ENCODE results near the gene CSKMT.
"Not testable (repeated sequence)": the region's sequence is repeated elsewhere in the genome, so short reads cannot be mapped to it uniquely, and the experiment has no call there.

CSKMT gene

GRCh38 chr11:62665075-62665598 is at the start of gene CSKMT, which contains the start of gene C11orf98:
Gene CSKMT, plus strand, starts transcription at chr11:62665312. Its CDS starts 568 bp downstream, at chr11:62665880.
Gene C11orf98, minus strand, starts transcription at chr11:62665210. Its CDS starts 41 bp downstream, at chr11:62665169.
- Histone ChIP-seq H3K4me3 (ENCODE audit: low read length) (peak within 1 kb of the TSS; percentile 96), H3K4me1 (ENCODE audit: control insufficient read depth, insufficient read depth, low read length) (peaks cover 36% of the 10 kb centered on the region), H3K27me3 (ENCODE audit: control insufficient read depth, insufficient read depth, low read length) (no peaks in the 10 kb centered on the region), H3K9ac (ENCODE audit: low read length) (peak within 1 kb of the TSS; percentile 79), H3K36me3 (ENCODE audit: control insufficient read depth, insufficient read depth, low read length) (peaks cover 11% of the 10 kb centered on the region), H3K9me3 (ENCODE audit: control insufficient read depth, low read length) (no peaks in the 10 kb centered on the region)

- H3K27me3 ChIP-seq (ENCODE audit: control insufficient read depth, insufficient read depth, low read length): no peaks in the 10 kb centered on the region
- peaks cover 32% of the 10 kb centered on the region for H3K4me1 ChIP-seq (ENCODE audit: control insufficient read depth, insufficient read depth, low read length)
- H3K9ac ChIP-seq (ENCODE audit: low read length): no peak overlapping the region
- no peaks in the 10 kb centered on the region for H3K9me3 ChIP-seq (ENCODE audit: control insufficient read depth, low read length)
- H3K4me3 ChIP-seq (ENCODE audit: low read length): no peak overlapping the region
- H3K36me3 ChIP-seq (ENCODE audit: control insufficient read depth, insufficient read depth, low read length): no peaks in the 10 kb centered on the region
Observed at GRCh38 chr11:62615521-62615920, 49.6 kb upstream of the CSKMT start.

- not testable (repeated sequence) for H3K9ac ChIP-seq (ENCODE audit: low read length); H3K27me3 ChIP-seq (ENCODE audit: control insufficient read depth, insufficient read depth, low read length); H3K36me3 ChIP-seq (ENCODE audit: control insufficient read depth, insufficient read depth, low read length); H3K4me3 ChIP-seq (ENCODE audit: low read length); H3K9me3 ChIP-seq (ENCODE audit: control insufficient read depth, low read length)
- H3K4me1 ChIP-seq (ENCODE audit: control insufficient read depth, insufficient read depth, low read length): peaks cover 19% of the 10 kb centered on the region
Observed at GRCh38 chr11:62616957-62617356, 48.2 kb upstream of the CSKMT start.

GRCh38 chr11:62621027-62621566 is 44.0 kb upstream of the CSKMT start:
- Histone ChIP-seq H3K4me1 (ENCODE audit: control insufficient read depth, insufficient read depth, low read length) (peaks cover 6% of the 10 kb centered on the region), H3K27me3 (ENCODE audit: control insufficient read depth, insufficient read depth, low read length) (no peaks in the 10 kb centered on the region), H3K9me3 (ENCODE audit: control insufficient read depth, low read length) (no peaks in the 10 kb centered on the region), H3K4me3 (ENCODE audit: low read length) (peak overlapping the region; percentile 39), H3K36me3 (ENCODE audit: control insufficient read depth, insufficient read depth, low read length) (peaks cover 12% of the 10 kb centered on the region), H3K9ac (ENCODE audit: low read length) (peak overlapping the region; percentile 75)

GRCh38 chr11:62621567-62622470 is 43.3 kb upstream of the CSKMT start, which contains the start of gene B3GAT3:
Gene B3GAT3, minus strand, starts transcription at chr11:62621986. Its CDS starts 39 bp downstream, at chr11:62621947.
- Histone ChIP-seq H3K4me1 (ENCODE audit: control insufficient read depth, insufficient read depth, low read length) (peaks cover 6% of the 10 kb centered on the region), H3K36me3 (ENCODE audit: control insufficient read depth, insufficient read depth, low read length) (peaks cover 18% of the 10 kb centered on the region), H3K4me3 (ENCODE audit: low read length) (peak within 1 kb of the TSS; percentile 39), H3K27me3 (ENCODE audit: control insufficient read depth, insufficient read depth, low read length) (no peaks in the 10 kb centered on the region), H3K9me3 (ENCODE audit: control insufficient read depth, low read length) (no peaks in the 10 kb centered on the region), H3K9ac (ENCODE audit: low read length) (peak within 1 kb of the TSS; percentile 75)

- Histone ChIP-seq H3K36me3 (ENCODE audit: control insufficient read depth, insufficient read depth, low read length) (peaks cover 18% of the 10 kb centered on the region), H3K9ac (ENCODE audit: low read length) (peak overlapping the region; percentile 33), H3K4me1 (ENCODE audit: control insufficient read depth, insufficient read depth, low read length) (peaks cover 6% of the 10 kb centered on the region), H3K27me3 (ENCODE audit: control insufficient read depth, insufficient read depth, low read length) (no peaks in the 10 kb centered on the region), H3K9me3 (ENCODE audit: control insufficient read depth, low read length) (no peaks in the 10 kb centered on the region), H3K4me3 (ENCODE audit: low read length) (no peak overlapping the region)
Observed at GRCh38 chr11:62622476-62623089, 42.5 kb upstream of the CSKMT start.

GRCh38 chr11:62627713-62628112 is 37.4 kb upstream of the CSKMT start:
- Histone ChIP-seq H3K36me3 (ENCODE audit: control insufficient read depth, insufficient read depth, low read length) (peaks cover 43% of the 10 kb centered on the region), H3K9me3 (ENCODE audit: control insufficient read depth, low read length) (no peaks in the 10 kb centered on the region), H3K4me3 (ENCODE audit: low read length) (no peak overlapping the region), H3K4me1 (ENCODE audit: control insufficient read depth, insufficient read depth, low read length) (peaks cover 3% of the 10 kb centered on the region), H3K27me3 (ENCODE audit: control insufficient read depth, insufficient read depth, low read length) (no peaks in the 10 kb centered on the region), H3K9ac (ENCODE audit: low read length) (no peak overlapping the region)

GRCh38 chr11:62632492-62632891 is 32.6 kb upstream of the CSKMT start:
- Histone ChIP-seq H3K9ac (ENCODE audit: low read length) (no peak overlapping the region), H3K4me1 (ENCODE audit: control insufficient read depth, insufficient read depth, low read length) (peaks cover 14% of the 10 kb centered on the region), H3K36me3 (ENCODE audit: control insufficient read depth, insufficient read depth, low read length) (peaks cover 44% of the 10 kb centered on the region), H3K9me3 (ENCODE audit: control insufficient read depth, low read length) (no peaks in the 10 kb centered on the region), H3K27me3 (ENCODE audit: control insufficient read depth, insufficient read depth, low read length) (no peaks in the 10 kb centered on the region), H3K4me3 (ENCODE audit: low read length) (no peak overlapping the region)

- H3K4me1 ChIP-seq (ENCODE audit: control insufficient read depth, insufficient read depth, low read length): peaks cover 13% of the 10 kb centered on the region
- H3K9me3 ChIP-seq (ENCODE audit: control insufficient read depth, low read length): no peaks in the 10 kb centered on the region
- no peaks in the 10 kb centered on the region for H3K27me3 ChIP-seq (ENCODE audit: control insufficient read depth, insufficient read depth, low read length)
- H3K4me3 ChIP-seq (ENCODE audit: low read length): no peak overlapping the region
- no peak overlapping the region for H3K9ac ChIP-seq (ENCODE audit: low read length)
- H3K36me3 ChIP-seq (ENCODE audit: control insufficient read depth, insufficient read depth, low read length): peaks cover 14% of the 10 kb centered on the region
Observed at GRCh38 chr11:62644220-62644619, 20.9 kb upstream of the CSKMT start.

- peak overlapping the region; percentile 69 for H3K9ac ChIP-seq (ENCODE audit: low read length)
- H3K4me1 ChIP-seq (ENCODE audit: control insufficient read depth, insufficient read depth, low read length): peaks cover 13% of the 10 kb centered on the region
- peak overlapping the region; percentile 60 for H3K4me3 ChIP-seq (ENCODE audit: low read length)
- H3K36me3 ChIP-seq (ENCODE audit: control insufficient read depth, insufficient read depth, low read length): peaks cover 17% of the 10 kb centered on the region
- H3K27me3 ChIP-seq (ENCODE audit: control insufficient read depth, insufficient read depth, low read length): no peaks in the 10 kb centered on the region
- no peaks in the 10 kb centered on the region for H3K9me3 ChIP-seq (ENCODE audit: control insufficient read depth, low read length)
Observed at GRCh38 chr11:62645671-62645945, 19.5 kb upstream of the CSKMT start.

- H3K4me1 ChIP-seq (ENCODE audit: control insufficient read depth, insufficient read depth, low read length): peaks cover 13% of the 10 kb centered on the region
- H3K9me3 ChIP-seq (ENCODE audit: control insufficient read depth, low read length): no peaks in the 10 kb centered on the region
- H3K9ac ChIP-seq (ENCODE audit: low read length): peak within 1 kb of the TSS; percentile 69
- H3K27me3 ChIP-seq (ENCODE audit: control insufficient read depth, insufficient read depth, low read length): no peaks in the 10 kb centered on the region
- H3K36me3 ChIP-seq (ENCODE audit: control insufficient read depth, insufficient read depth, low read length): peaks cover 17% of the 10 kb centered on the region
- H3K4me3 ChIP-seq (ENCODE audit: low read length): peak within 1 kb of the TSS; percentile 60
Observed at GRCh38 chr11:62645946-62646824, 18.9 kb upstream of the CSKMT start, which contains the start of gene GANAB. Gene GANAB, minus strand, starts transcription at chr11:62646613. Its CDS starts 14 bp downstream, at chr11:62646599.

All from mucosa of stomach (tissue), 1 donor.